GM12878 (cell line): Measurements from ENCODE around the gene MAPK8. TPM values are rescaled to one million over a fixed set of nuclear protein-coding genes. Genes with fewer than 3 reads are reported as not detected.

Experiments used
- ATAC-seq: fragments of 200-7000 bp; cut with Tn5 transposase; 3 replicates; pipeline ENCODE4 v1.9.1; 2020; ENCODE audit warnings: mild to moderate bottlenecking, moderate library complexity
- BruUV-seq: library from RNA; stranded (reverse); fragments of 400-500 nt; replicated peaks from 2 replicates; lab custom pipeline; 2021; lab: Mats Ljungman, UMichigan
- CTCF ChIA-PET: fragments of 300-600 bp; sonication (Branson Sonifier 250); formaldehyde crosslinking; extraction: SDS; loops from one replicate; lab custom pipeline; 2021; ENCODE audit warnings: inconsistent platforms; lab: Yijun Ruan, JAX
- POLR2A ChIA-PET: fragments of 350-600 bp; formaldehyde crosslinking; extraction: SDS; loops from one replicate; lab custom pipeline; 2021; ENCODE audit warnings: inconsistent platforms; lab: Charles Lee
- RAD21 ChIA-PET: fragments of 300-600 bp; sonication (Branson Sonifier 250); formaldehyde crosslinking; loops from one replicate; lab custom pipeline; 2023; ENCODE audit warnings: antibody characterized with exemption; ENCODE audit not compliant: unreplicated experiment; lab: Charles Lee
- SMC1A ChIA-PET: fragments of 300-600 bp; sonication (Branson Sonifier 250); formaldehyde crosslinking; loops from one replicate; lab custom pipeline; 2023; ENCODE audit not compliant: unreplicated experiment, uncharacterized antibody; lab: Charles Lee
- DNase-seq: peaks from one replicate; pipeline ENCODE4 v3.0.0-alpha.2; 2011; ENCODE audit warnings: low read depth, low spot score
- FAIRE-seq: peaks from 3 replicates; lab custom pipeline; 2011; peaks lifted over from hg19 to GRCh38; lab: Jason Lieb, UNC
- H2AFZ ChIP-seq: 2 replicates; pipeline ENCODE4 v1.6.0; 2011; ENCODE audit warnings: low read depth, low read length, control low read depth; ENCODE audit not compliant: control insufficient read depth
- H3K27ac ChIP-seq: 2 replicates; pipeline ENCODE4 v1.5.1; 2011; ENCODE audit warnings: control low read depth; ENCODE audit not compliant: control insufficient read depth, insufficient read depth
- H3K27me3 ChIP-seq, 2 experiments: replicated peaks in 1 of 2; 2 replicates each; pipeline versions ENCODE4 v1.6.0 to v1.6.1; 2011; ENCODE audit warnings: low read length in 1 of 2; ENCODE audit not compliant: control insufficient read depth in 2 of 2, insufficient read depth in 2 of 2
- H3K36me3 ChIP-seq, 2 experiments: 2 replicates each; pipeline ENCODE4 v1.5.1; 2011; ENCODE audit warnings: low read length in 1 of 2; ENCODE audit not compliant: control insufficient read depth in 2 of 2, insufficient read depth in 2 of 2
- H3K4me1 ChIP-seq: 2 replicates; pipeline ENCODE4 v1.6.1; 2011; ENCODE audit warnings: mild to moderate bottlenecking, low read length, moderate library complexity, mixed read lengths; ENCODE audit not compliant: control insufficient read depth, insufficient read depth
- H3K4me2 ChIP-seq: 2 replicates; pipeline ENCODE4 v1.6.0; 2011; ENCODE audit warnings: control low read depth; ENCODE audit not compliant: control insufficient read depth, insufficient read depth
- H3K4me3 ChIP-seq: fragments of 200-600 bp; sonication (generic); 2 replicates; pipeline ENCODE4 v1.5.1; 2016
- H3K79me2 ChIP-seq: 2 replicates; pipeline ENCODE4 v1.6.0; 2011; ENCODE audit warnings: low read length; ENCODE audit not compliant: control insufficient read depth, insufficient read depth
- H3K9ac ChIP-seq: 2 replicates; pipeline ENCODE4 v1.8.0; 2011; ENCODE audit warnings: low read length, control low read depth, mixed read lengths; ENCODE audit not compliant: control insufficient read depth, insufficient read depth
- H3K9me3 ChIP-seq: replicated peaks from 3 replicates; pipeline ENCODE4 v1.5.1; 2011; ENCODE audit warnings: mild to moderate bottlenecking, low read length; ENCODE audit not compliant: control insufficient read depth, insufficient read depth
- H4K20me1 ChIP-seq: 2 replicates; pipeline ENCODE4 v1.6.0; 2011; ENCODE audit not compliant: control insufficient read depth, insufficient read depth
- ATF7 ChIP-seq: fragments of 450-650 bp; IDR thresholded peaks from 2 replicates; pipeline ENCODE4 v1.6.1; 2016; ENCODE audit warnings: low read depth, mild to moderate bottlenecking
- BHLHE40 ChIP-seq, 2 experiments: fragments of 450-650 bp in 1 of 2; IDR thresholded peaks; 2 replicates each; pipeline ENCODE4 v1.6.1; 2011 to 2017; ENCODE audit warnings: low read depth in 2 of 2, borderline replicate concordance in 1 of 2, improper control_type of control experiment in 1 of 2, low read length in 1 of 2, mild to moderate bottlenecking in 1 of 2
- EP300 ChIP-seq, 2 experiments: fragments of 150-350 bp in 1 of 2; IDR thresholded peaks; 2 replicates each; pipeline ENCODE4 v1.6.1; 2011 to 2012; ENCODE audit warnings: low read depth in 2 of 2, low read length in 2 of 2, borderline replicate concordance in 1 of 2, improper control_type of control experiment in 1 of 2, inconsistent platforms in 1 of 2; ENCODE audit not compliant: control insufficient read depth in 1 of 2
- NFIC ChIP-seq: IDR thresholded peaks from 2 replicates; pipeline ENCODE4 v1.6.1; 2012; ENCODE audit warnings: low read depth, mild to moderate bottlenecking, inconsistent platforms, low read length, moderate library complexity
- RAD51 ChIP-seq: fragments of 450-650 bp; IDR thresholded peaks from 2 replicates; pipeline ENCODE4 v1.6.1; 2016; ENCODE audit warnings: moderate library complexity, mild to moderate bottlenecking, inconsistent platforms
- RFX5 ChIP-seq: IDR thresholded peaks from 2 replicates; pipeline ENCODE4 v1.6.1; 2011; ENCODE audit warnings: low read depth, low read length, improper control_type of control experiment
- SMAD5 ChIP-seq: IDR thresholded peaks from 2 replicates; pipeline ENCODE4 v1.6.1; 2016; ENCODE audit warnings: antibody characterized with exemption, low read depth
- SUZ12 ChIP-seq: fragments of 200-600 bp; sonication (generic); IDR thresholded peaks from one replicate; pipeline ENCODE4 v1.6.1; 2018; ENCODE audit warnings: antibody characterized with exemption, mild to moderate bottlenecking; ENCODE audit not compliant: unreplicated experiment
- ZNF274 ChIP-seq: IDR thresholded peaks from one replicate; pipeline ENCODE4 v1.8.0; 2011; ENCODE audit not compliant: insufficient read length, insufficient read depth
- ZNF622 ChIP-seq: fragments of 450-650 bp; IDR thresholded peaks from 2 replicates; pipeline ENCODE4 v1.6.1; 2017; ENCODE audit warnings: mild to moderate bottlenecking, inconsistent platforms
- ZZZ3 ChIP-seq: IDR thresholded peaks from 2 replicates; pipeline ENCODE4 v1.6.1; 2011; ENCODE audit warnings: low read depth; ENCODE audit not compliant: control insufficient read depth, insufficient read length
- WGBS: methylation state at CpG from one replicate; pipeline ENCODE4 v1.1.6; 2016; ENCODE audit warnings: low lambda C conversion rate; ENCODE audit not compliant: insufficient replicate concordance, insufficient coverage; ENCODE audit errors: missing lambda C conversion rate; 5-methylcytosine and 5-hydroxymethylcytosine counted together
- in situ Hi-C: fragments of 300-500 bp; cut with MboI; formaldehyde crosslinking; loops from 9 replicates; pipeline ENCODE4 v1.14.3; 2018; ENCODE audit warnings: mixed read lengths
- intact Hi-C: fragments of 100-400 bp; cut with micrococcal nuclease; formaldehyde crosslinking; loops from one replicate; pipeline ENCODE4 v1.14.2; 2022; ENCODE audit not compliant: unreplicated experiment
- polyA plus RNA-seq, 11 experiments: library from polyadenylated mRNA; depleted of rRNA in 4 of 11; unstranded in 6 of 11; stranded (reverse) in 5 of 11; fragments of >200 nt; fragmentation: Nextera tagmentation in 4 of 11; fragmentation: Illumina TruSeq in 1 of 11; extraction: Ambion mirVana in 4 of 11; extraction: Trizol in 1 of 11; gene quantifications; 1 replicate in 1 of 11; 2 replicates in 10 of 11; pipeline versions ENCODE4 v1.2.1 to v1.2.3, GENCODE V29; 2011 to 2016; ENCODE audit warnings: inconsistent platforms in 2 of 11, missing spikeins in 2 of 11, low read depth in 1 of 11
- total RNA-seq, 4 experiments: library from RNA; depleted of rRNA in 3 of 4; stranded (reverse); fragments of >200 nt in 3 of 4; fragmentation: Illumina TruSeq in 1 of 4; extraction: Trizol in 1 of 4; gene quantifications; 2 replicates each; pipeline versions ENCODE4 v1.2.1 to v1.2.3, GENCODE V29; 2013 to 2021
- TF ChIP-seq, protein P1 (sequence below): IDR thresholded peaks from 2 replicates; pipeline ENCODE4 v1.6.1; 2011; ENCODE audit warnings: low read depth, mild to moderate bottlenecking, low read length, moderate library complexity, borderline replicate concordance; ENCODE audit errors: extremely low read depth

MAPK8 gene
- total and polyA plus RNA-seq, 10 of the 15 experiments (the other 5 are each of a cell fraction or from before 2014, with no cell fraction given), result 3.9 to 102 (median 40.0) TPM

- no TSS peak for BruUV-seq
- H3K27ac ChIP-seq, result no peak overlapping the region
- 40% methylated on average over 5 of the region's 7 CpGs for WGBS
- ChIA-PET SMC1A (no interaction called here), RAD21 (interaction anchor here (2.6 to 3.8 kb wide), 2 partner anchors 137 to 210 kb away, joined by 8 to 19 read pairs; no protein-coding TSS in a partner anchor)
- no peaks in the 10 kb centered on the region for H3K4me1 ChIP-seq
- TF ChIP-seq, protein P1, sequence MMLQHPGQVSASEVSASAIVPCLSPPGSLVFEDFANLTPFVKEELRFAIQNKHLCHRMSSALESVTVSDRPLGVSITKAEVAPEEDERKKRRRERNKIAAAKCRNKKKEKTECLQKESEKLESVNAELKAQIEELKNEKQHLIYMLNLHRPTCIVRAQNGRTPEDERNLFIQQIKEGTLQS, result no peak
- no peak for TF ChIP-seq ZNF274
- TF ChIP-seq BHLHE40 (IDR thresholded peaks at IDR 0.05; ENCODE audit: borderline replicate concordance in 1 of 2, low read depth in 2 of 2, low read length in 1 of 2), result no peak
- TF ChIP-seq ZZZ3, result no peak
- no peak for TF ChIP-seq SMAD5
- no peak for TF ChIP-seq NFIC
- no peak for TF ChIP-seq ATF7
- no peak for TF ChIP-seq SUZ12
- TF ChIP-seq RAD51, result no peak
- TF ChIP-seq ZNF622, result no peak
- no peak for TF ChIP-seq RFX5
- TF ChIP-seq EP300 (IDR thresholded peaks at IDR 0.05; ENCODE audit: borderline replicate concordance in 1 of 2, control insufficient read depth in 1 of 2, low read depth in 2 of 2, low read length in 2 of 2), result no peak
- TF ChIP-seq, all 136 proteins: peak for 0
- Histone ChIP-seq H3K27me3 (no peaks in the 10 kb centered on the region; a peak in 1 of 4 replicates), H2AFZ (no peak overlapping the region), H3K4me3 (no peak overlapping the region), H3K9me3 (no peaks in the 10 kb centered on the region), H4K20me1 (no peaks in the 10 kb centered on the region), H3K79me2 (no peaks in the 10 kb centered on the region), H3K36me3 (no peaks in the 10 kb centered on the region), H3K4me2 (no peak overlapping the region), H3K9ac (no peak overlapping the region)
- FAIRE-seq, result no peak
- ATAC-seq, result no peak; the same call in 2 of the 3 replicates
- in situ Hi-C loops, result no loop called here
- CTCF ChIA-PET, result no interaction called here
- POLR2A ChIA-PET, result no interaction called here
- no peak for DNase-seq
- intact Hi-C loops, result no loop called here
Measured at GRCh38 chr10:48446785-48447184, 140.3 kb downstream of the MAPK8 start.
